NCI-H2196 (cell line): ENCODE results near the gene ANKRD55.
"Not testable (repeated sequence)": the region's sequence is repeated elsewhere in the genome, so short reads cannot be mapped to it uniquely, and the experiment has no call there.

Source experiments
- DNase-seq: peaks from one replicate; lab custom pipeline; 2025; ENCODE audit not compliant: unreplicated experiment; lab: John Stamatoyannopoulos, UW

The ANKRD55 gene

GRCh38 chr5:56211298-56211865 lies 21.7 kb downstream of the ANKRD55 start:
- no peak for DNase-seq

DNA sequence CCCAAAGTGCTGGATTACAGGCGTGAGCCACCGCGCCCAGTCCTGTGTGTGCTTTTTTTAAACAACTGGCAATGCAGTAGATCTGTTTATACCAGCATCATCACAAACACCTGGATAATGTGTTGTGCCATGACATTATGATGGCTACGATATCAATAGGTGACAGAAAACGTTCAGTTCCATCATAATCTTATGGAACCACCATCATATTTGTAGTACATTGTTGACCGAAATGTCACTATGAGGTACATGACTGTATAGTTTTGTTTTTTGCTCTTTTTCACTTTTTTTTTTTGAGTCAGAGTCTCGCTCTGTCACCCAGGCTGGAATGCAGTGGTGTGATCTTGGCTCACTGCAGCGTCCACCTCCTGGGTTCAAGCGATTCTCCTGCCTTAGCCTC lies 24.4 kb downstream of the ANKRD55 start:
- no peak for DNase-seq

DNA sequence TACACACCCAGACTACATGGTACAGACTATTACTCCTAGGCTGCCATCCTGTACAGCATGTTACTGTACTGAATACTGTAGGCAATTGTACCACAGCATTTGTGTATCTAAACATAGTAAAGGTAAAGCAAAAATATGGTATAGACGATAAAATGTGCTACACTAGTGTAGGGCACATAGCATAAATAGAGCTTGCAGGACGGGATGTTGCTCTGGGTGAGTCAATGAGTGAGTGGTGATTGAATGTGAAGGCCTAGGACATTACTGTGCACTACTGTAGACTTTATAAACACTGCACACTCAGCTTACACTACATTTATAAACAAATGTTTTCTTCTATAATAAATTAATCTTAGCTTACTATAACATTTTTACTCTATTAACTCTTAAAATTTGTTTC lies 25.6 kb downstream of the ANKRD55 start:
- no peak for DNase-seq

DNA sequence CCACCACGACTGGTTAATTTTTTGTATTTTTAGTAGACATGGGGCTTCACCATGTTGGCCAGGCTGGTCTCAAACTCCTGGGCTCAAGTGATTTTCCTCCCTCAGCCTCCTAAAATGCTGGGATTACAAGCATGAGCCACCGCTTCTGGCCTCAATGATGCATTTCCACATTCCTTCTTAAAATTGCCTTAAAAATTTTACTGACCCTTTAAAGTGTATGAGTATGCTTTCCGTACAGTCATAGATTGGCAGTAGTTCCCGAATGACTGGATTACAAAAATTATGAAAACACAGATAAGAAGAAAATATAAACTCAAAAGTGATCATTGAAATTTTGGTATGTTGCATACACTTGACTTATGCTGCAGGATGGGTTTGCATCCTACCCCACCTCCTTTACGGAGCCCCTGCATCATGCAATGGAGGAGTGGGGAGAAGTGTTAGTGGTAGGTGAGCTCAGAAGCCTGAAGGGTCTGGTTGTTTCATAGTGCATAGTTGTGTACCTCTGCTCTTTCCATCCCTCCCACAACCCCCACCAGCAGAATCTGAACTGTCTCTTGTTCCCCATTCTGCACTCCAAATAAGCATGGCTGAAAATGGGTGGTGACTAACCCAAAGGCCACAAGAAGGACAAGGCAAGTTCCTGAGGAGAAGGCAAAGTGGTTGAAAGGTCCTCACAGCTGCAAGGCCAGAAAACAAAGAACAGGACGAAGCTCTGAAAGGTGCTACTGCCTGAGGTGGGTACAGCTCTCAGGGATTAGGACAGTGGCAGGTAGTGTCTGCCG lies 26.8 kb downstream of the ANKRD55 start:
- no peak for DNase-seq

DNA sequence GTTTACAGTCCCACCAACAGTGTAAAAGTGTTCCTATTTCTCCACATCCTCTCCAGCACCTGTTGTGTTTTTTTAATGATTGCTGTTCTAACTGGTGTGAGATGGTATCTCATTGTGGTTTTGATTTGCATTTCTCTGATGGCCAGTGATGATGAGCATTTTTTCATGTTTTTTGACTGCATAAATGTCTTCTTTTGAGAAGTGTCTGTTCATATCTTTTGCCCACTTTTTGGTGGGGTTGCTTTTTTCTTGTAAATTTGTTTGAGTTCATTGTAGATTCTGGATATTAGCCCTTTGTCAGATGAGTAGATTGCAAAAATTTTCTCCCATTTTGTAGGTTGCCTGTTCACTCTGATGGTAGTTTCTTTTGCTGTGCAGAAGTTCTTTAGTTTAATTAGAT lies 29.2 kb downstream of the ANKRD55 start:
- not testable (repeated sequence) for DNase-seq

GRCh38 chr5:56202483-56202882 lies 30.6 kb downstream of the ANKRD55 start:
- DNase-seq, result no peak

DNA sequence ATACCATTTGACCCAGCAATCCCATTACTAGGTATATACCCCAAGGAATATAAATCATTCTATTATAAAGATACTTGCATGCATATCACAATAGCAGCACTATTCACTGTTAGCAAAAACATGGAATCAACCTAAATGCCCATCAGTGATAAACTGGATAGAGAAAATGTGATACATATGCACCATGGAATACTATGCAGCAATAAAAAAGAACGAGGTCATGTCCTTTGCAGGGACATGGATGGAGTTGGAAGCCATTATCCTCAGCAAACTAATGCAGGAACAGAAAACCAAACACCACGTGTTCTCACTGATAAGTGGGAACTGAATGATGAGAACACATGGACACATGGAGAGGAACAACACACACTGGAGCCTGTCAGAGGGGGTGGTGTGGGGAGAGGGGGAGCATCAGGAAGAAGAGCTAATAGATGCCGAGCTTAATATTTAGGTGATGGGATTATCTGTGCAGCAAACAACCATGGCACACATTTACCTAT lies 31.3 kb downstream of the ANKRD55 start:
- DNase-seq, result not testable (repeated sequence)

DNA sequence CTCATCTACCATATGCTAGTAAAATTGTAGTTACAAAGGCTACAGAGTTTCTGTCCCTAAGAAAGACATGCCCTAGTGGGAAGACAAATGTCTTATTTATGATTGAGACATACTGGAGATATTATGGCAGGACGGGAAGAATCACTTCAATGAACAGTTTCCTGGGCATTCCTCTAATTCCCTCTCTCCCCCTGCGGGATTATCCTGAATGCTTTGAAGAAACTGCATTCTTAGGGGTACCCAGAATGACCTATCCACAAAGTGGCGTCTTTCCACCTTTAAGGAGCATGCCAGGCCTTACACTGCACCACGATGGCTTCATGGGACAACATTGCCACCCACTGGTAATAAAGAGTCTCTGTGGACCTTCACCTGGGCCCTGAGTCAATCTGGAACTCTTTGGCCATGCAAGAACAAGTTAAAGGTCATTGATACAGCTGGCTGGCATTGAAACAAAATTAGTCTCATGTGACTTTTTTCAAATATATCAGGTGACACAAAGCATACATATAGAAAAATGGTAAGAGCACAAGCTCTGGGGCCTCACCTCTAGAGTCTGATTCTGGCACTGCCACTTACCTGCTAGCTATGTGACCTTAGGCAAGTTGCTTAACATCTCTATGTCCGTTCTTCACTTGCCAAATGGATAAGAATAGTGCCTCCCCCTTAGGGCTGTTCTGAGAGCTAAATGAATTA lies 32.0 kb downstream of the ANKRD55 start:
- DNase-seq, result peak; percentile 47

- DNase-seq, result no peak
Observed at GRCh38 chr5:56195016-56195415, 38.1 kb downstream of the ANKRD55 start.

DNA sequence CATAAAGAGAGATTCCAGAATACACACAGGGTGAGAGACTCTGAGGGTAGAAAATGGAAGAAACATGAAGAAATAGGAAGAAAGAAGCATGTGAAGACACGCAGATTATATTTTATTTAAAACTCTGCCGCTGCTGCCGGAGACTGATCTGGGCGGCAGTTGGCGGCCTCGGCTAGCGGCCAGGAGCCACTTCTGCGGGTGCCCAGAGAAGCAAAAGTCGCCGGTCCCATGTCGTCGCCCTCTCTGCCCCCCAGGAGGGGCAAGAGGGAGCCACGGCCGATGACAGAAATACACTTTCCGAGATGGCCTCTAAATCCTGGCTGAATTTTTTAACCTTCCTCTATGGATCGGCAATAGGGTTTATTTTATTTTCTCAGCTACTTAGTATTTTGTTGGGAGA lies 40.9 kb downstream of the ANKRD55 start:
- no peak for DNase-seq

- DNase-seq, result no peak
Observed at GRCh38 chr5:56191656-56192055, 41.5 kb downstream of the ANKRD55 start.

- DNase-seq, result peak; percentile 1
Observed at GRCh38 chr5:56190497-56190896, 42.6 kb downstream of the ANKRD55 start.

DNA sequence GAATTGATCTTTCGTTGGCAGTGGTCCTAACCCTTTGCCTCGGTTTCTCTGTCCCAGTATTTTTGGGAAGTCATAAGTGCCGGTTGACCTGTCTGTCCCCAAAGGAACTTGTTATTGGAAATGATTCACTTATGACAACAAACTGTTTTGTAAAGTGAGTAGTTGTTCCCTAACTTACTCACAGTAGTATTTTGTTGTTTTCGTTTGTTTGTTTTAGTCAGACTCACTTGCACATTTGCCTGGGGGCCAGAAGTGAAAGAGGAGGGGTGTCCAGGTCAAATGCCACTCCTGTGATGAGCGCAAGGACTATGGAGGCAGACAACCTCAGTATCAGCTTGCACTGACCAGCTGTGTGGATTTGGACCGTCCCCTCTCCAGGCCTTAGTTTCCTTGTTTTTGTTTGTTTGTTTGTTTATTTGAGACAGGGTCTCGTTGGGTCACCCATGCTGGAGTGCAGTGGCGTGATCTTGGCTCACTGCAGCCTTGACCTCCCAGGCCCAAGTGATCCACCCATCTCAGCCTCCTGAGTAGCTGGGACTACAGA lies 47.3 kb downstream of the ANKRD55 start:
- no peak for DNase-seq

DNA sequence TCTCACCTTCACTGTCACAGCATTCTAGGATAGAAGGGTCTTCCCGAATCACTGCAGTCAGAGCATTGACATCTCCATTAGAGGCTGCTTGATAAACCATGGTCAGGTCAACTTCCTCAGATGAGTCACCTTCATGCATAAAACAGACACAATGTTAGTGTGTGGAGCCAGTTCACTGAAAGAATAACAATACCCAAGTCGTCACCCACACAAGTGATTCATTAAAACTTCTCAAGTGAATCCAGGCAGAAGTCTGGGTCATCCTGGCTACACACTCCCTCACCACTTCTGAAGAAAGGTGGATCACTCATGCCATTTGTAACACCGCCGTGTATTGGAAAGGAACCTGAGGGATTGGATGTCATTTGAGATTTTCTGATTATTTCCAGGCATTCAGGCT lies 49.6 kb downstream of the ANKRD55 start:
- DNase-seq, result no peak

DNA sequence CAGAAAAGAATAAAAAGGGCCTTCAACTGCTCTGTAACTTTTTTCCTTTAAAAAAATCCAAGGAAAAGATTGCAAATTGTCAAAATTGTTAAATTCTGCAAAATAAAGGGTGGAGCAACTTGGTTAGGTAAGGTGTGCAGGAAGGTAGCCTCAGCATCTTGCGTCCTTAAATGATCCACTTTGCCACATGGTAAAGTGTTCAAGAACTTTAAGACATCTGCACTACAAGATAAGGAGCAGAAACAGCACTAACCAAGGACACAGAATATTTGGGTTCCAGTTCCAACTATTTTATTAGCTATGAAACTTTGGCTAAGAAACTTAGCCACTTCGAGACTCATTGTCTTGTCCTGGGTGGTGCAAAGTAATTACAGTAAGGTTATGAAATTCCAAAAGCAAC lies 53.7 kb downstream of the ANKRD55 start:
- DNase-seq, result no peak

- no peak for DNase-seq
Observed at GRCh38 chr5:56178823-56179222, 54.3 kb downstream of the ANKRD55 start.

DNA sequence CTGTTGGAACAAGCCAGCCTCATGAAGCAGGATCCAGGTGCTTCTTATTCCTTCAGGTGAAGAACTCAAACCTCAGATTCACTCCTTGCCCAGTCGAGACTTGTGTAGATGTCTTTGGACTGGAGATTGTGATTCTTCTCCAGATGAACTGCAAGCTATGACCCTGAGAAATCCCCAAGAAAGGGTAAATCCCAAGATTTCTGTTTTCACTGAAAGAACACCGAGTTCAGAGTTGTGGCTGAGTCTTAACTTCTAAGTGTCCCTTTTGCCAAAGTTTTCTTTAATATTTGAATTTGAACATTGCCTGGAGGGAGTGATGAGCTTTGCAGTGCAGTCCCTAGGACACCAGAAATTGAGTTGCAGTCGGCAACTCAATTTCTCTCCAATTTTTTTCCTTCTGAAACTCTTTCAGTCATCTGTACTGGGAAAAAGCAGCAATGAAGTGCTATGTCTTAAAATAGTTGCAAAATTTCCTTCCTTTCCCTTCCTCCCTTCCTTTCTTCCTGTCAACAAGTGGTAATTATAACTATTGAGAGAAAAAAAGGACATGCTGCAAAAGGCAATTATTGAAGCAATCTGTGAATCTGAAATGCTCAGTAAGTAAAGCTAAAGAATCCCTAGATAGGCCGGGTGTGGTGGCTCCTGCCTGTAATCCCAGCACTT lies 56.1 kb downstream of the ANKRD55 start:
- no peak for DNase-seq

DNA sequence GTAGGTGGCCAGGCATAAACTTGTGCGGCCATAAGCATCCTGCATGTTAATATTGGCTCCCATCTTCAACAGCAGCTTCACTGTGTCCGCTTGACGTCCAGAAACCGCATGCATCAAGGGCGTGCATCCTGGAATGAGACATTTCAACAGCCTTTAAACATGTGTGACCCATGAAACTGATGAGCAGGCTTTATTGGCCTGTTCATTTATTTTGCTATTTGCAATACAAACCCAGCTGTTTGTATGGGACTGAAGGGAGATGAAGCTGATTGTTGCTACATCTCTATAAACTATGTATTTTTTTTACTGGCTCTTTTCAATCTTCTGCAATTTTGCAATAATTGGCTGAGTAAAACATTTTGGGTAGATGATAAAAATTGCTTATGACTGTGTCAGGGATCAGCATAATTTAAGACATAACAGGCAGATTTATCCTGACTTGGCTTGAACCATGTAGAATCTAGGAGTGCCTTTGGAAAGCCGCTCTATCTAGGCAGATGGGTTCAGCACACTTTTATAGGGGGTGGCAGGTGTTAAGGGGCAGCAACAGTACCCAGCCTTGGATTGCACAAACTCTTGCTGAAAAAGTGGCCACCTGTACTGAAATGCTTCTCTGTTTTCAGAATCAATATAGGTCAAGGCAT lies 56.9 kb downstream of the ANKRD55 start:
- DNase-seq, result no peak

DNA sequence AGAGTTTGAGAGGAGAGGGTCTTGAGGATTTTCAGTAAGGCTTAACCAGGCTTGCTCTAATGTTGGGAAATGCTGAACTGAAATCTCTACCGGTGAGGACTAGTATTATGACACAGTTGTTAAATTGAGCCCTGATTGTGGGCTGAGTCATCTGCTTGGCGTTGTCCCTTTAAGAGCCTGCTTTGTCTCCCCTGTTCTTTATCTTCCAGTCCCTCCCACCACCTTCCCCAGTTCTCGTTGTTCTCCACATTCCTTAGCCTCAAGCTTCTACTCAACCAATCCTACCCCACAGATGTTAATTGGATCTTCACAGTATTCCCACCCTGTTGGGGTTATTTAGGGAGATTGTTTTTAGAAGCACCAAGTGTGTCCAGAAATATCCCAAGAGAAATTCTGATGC lies 57.6 kb downstream of the ANKRD55 start:
- DNase-seq, result no peak

DNA sequence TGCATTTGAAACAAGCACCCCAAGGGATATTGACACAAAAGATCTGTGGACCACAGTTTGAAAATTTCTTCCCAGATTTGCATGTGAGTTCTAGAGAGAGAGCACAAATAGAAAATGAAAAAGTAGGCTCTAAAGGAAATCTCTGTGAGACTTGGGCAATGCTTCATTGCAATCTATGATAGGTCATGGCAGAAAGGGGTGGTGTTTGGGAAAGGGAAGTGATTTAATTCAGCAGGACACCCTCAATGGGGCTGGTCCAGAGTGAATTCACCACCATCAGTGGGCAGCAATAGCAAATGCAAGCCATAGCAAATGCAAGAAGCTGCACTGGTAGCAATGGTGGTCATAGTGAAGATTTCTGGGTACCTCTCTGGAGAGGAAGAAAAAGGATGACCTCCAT lies 58.1 kb downstream of the ANKRD55 start:
- DNase-seq, result no peak

- DNase-seq, result no peak
Observed at GRCh38 chr5:56172241-56172640, 60.9 kb downstream of the ANKRD55 start.
